SK-N-SH treated with all-trans-retinoic acid at 6 μM for 48 hours (cell line): ENCODE data around the gene PRPF38B.

Source experiments
- RARB ChIP-seq: fragments of 250-450 bp; sonication (Bioruptor Pico); IDR thresholded peaks from 2 replicates; pipeline ENCODE4 v1.8.0; 2021; ENCODE audit warnings: mild to moderate bottlenecking, moderate library complexity
- TF ChIP-seq, protein P1 (sequence below): fragments of 250-450 bp; sonication (Bioruptor Pico); IDR thresholded peaks from 2 replicates; pipeline ENCODE4 v1.5.1; 2020; ENCODE audit warnings: low read depth, mild to moderate bottlenecking, moderate library complexity

GRCh38 chr1:108719656-108720435 is 27.7 kb downstream of the PRPF38B start:
- TF ChIP-seq RARB (CRISPR knock-in tag): no peak
- TF ChIP-seq, protein P1, sequence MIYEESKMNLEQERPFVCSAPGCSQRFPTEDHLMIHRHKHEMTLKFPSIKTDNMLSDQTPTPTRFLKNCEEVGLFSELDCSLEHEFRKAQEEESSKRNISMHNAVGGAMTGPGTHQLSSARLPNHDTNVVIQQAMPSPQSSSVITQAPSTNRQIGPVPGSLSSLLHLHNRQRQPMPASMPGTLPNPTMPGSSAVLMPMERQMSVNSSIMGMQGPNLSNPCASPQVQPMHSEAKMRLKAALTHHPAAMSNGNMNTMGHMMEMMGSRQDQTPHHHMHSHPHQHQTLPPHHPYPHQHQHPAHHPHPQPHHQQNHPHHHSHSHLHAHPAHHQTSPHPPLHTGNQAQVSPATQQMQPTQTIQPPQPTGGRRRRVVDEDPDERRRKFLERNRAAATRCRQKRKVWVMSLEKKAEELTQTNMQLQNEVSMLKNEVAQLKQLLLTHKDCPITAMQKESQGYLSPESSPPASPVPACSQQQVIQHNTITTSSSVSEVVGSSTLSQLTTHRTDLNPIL (CRISPR knock-in tag): no peak
